Keratinocyte (primary cell): ENCODE measurements around the gene PCDHB15. TPM values are rescaled to one million over a fixed set of nuclear protein-coding genes. Genes with fewer than 3 reads are reported as not detected.
"Not testable (repeated sequence)": the region's sequence is repeated elsewhere in the genome, so short reads cannot be mapped to it uniquely, and the experiment has no call there.

Experiments
- DNase-seq: peaks from one replicate; pipeline ENCODE4 v3.0.0-alpha.2; 2011; ENCODE audit warnings: low read depth, missing footprints, low spot score
- FAIRE-seq: peaks from 2 replicates; lab custom pipeline; 2011; peaks lifted over from hg19 to GRCh38; lab: Jason Lieb, UNC
- H2AFZ ChIP-seq: 2 replicates; pipeline ENCODE4 v1.6.0; 2012; ENCODE audit warnings: low read length, control low read depth, inconsistent platforms; ENCODE audit not compliant: control insufficient read depth
- H3K27ac ChIP-seq: 2 replicates; pipeline ENCODE4 v1.5.1; 2011; ENCODE audit warnings: low read length; ENCODE audit not compliant: control insufficient read depth, insufficient read depth
- H3K27me3 ChIP-seq: 3 replicates; pipeline ENCODE4 v1.6.0; 2011; ENCODE audit warnings: low read length; ENCODE audit not compliant: control insufficient read depth, insufficient read depth; ENCODE audit errors: extremely low read depth
- H3K36me3 ChIP-seq, 2 experiments: 2 replicates in 1 of 2; 3 replicates in 1 of 2; pipeline ENCODE4 v1.5.1; 2011; ENCODE audit warnings: low read length in 2 of 2, mild to moderate bottlenecking in 1 of 2; ENCODE audit not compliant: control insufficient read depth in 2 of 2, insufficient read depth in 2 of 2; ENCODE audit errors: extremely low read depth in 1 of 2
- H3K4me1 ChIP-seq: 3 replicates; pipeline ENCODE4 v1.5.1; 2011; ENCODE audit warnings: low read length; ENCODE audit not compliant: control insufficient read depth, insufficient read depth; ENCODE audit errors: extremely low read depth
- H3K4me2 ChIP-seq: 3 replicates; pipeline ENCODE4 v1.6.0; 2011; ENCODE audit warnings: low read depth, low read length; ENCODE audit not compliant: control insufficient read depth, insufficient read depth; ENCODE audit errors: extremely low read depth
- H3K4me3 ChIP-seq, 3 experiments: fragments of 200-600 bp in 1 of 3; sonication (generic) in 1 of 3; 2 replicates in 2 of 3; 3 replicates in 1 of 3; pipeline ENCODE4 v1.5.1; 2011 to 2016; ENCODE audit warnings: low read length in 3 of 3, mild to moderate bottlenecking in 3 of 3, control low read depth in 2 of 3, inconsistent platforms in 1 of 3, low read depth in 1 of 3, mixed read lengths in 1 of 3, mixed run types in 1 of 3, moderate library complexity in 1 of 3; ENCODE audit not compliant: control insufficient read depth in 2 of 3, insufficient read depth in 2 of 3; ENCODE audit errors: extremely low read depth in 1 of 3
- H3K79me2 ChIP-seq: 2 replicates; pipeline ENCODE4 v1.6.0; 2012; ENCODE audit warnings: low read length; ENCODE audit not compliant: control insufficient read depth, insufficient read depth
- H3K9ac ChIP-seq: 3 replicates; pipeline ENCODE4 v1.6.0; 2011; ENCODE audit warnings: low read length; ENCODE audit not compliant: control insufficient read depth, insufficient read depth; ENCODE audit errors: extremely low read depth
- H3K9me1 ChIP-seq: 3 replicates; pipeline ENCODE4 v1.6.0; 2011; ENCODE audit warnings: low read length; ENCODE audit not compliant: control insufficient read depth, insufficient read depth; ENCODE audit errors: extremely low read depth
- H3K9me3 ChIP-seq: 2 replicates; pipeline ENCODE4 v1.5.1; 2012; ENCODE audit warnings: low read depth, low read length; ENCODE audit not compliant: control insufficient read depth
- H4K20me1 ChIP-seq: 3 replicates; pipeline ENCODE4 v1.6.0; 2011; ENCODE audit warnings: low read length; ENCODE audit not compliant: control insufficient read depth, insufficient read depth; ENCODE audit errors: extremely low read depth
- EZH2 ChIP-seq: IDR thresholded peaks from one replicate; pipeline ENCODE4 v1.6.1; 2012; ENCODE audit warnings: inconsistent platforms, mild to moderate bottlenecking, low read length, moderate library complexity
- dilution Hi-C: fragments of 300-500 bp; cut with MboI; formaldehyde crosslinking; loops from one replicate; pipeline ENCODE4 v1.7.0; 2020; ENCODE audit warnings: low sequenced_read_pairs; ENCODE audit not compliant: extremely low pct_ligation_motif_present
- polyA plus RNA-seq, 5 experiments: library from polyadenylated mRNA; depleted of rRNA in 3 of 5; stranded (reverse) in 3 of 5; stranded (forward) in 1 of 5; unstranded in 1 of 5; fragments of >200 nt; gene quantifications; 1 replicate in 1 of 5; 2 replicates in 3 of 5; 3 replicates in 1 of 5; pipeline versions ENCODE4 v1.2.1 to v1.2.3, GENCODE V29; 2011 to 2012; ENCODE audit warnings: missing spikeins in 2 of 5, low read depth in 1 of 5, low replicate concordance in 1 of 5
- TF ChIP-seq, protein P1 (sequence below), 3 experiments: IDR thresholded peaks in 1 of 3; conservative IDR thresholded peaks in 1 of 3; optimal IDR thresholded peaks in 1 of 3; 2 replicates in 2 of 3; 3 replicates in 1 of 3; pipeline versions ENCODE3 to v1.5.1; 2011; ENCODE audit warnings: low read length in 3 of 3, mild to moderate bottlenecking in 3 of 3, moderate library complexity in 2 of 3, control low read depth in 1 of 3, inconsistent platforms in 1 of 3; ENCODE audit not compliant: insufficient read depth in 2 of 3; ENCODE audit errors: extremely low read depth in 1 of 3

PCDHB15 gene
- polyA plus RNA-seq, 1 donor (not counting 4 experiments of a cell fraction or from before 2014, with no cell fraction given) = 0.09 TPM

DNA sequence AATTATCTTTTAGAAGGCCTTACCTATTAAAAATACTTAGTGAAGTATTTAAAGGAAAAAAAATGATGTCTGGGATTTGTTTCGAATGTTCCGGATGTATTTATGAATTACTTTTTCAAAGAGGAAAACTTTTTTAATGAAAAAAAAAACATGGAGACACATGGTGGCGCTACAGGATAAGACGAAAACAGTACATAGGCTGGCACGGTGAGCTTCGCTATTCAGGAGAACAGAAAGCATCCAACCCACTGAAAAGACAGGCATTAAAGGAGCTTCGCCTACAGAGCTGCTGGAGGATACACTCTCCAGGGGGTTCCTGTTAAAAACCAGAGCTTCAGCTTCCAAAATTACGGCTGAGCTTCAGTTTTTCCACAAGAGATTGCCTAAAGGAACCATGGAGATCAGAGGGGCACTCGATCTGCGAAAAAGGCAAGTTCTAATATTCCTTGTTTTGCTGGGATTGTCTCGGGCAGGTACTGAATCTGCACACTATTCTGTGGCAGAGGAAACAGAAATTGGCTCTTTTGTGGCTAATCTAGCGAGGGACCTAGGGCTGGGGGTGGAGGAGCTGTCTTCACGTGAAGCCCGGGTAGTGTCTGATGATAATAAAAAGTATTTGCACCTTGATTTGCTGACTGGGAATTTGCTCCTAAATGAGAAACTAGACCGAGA, 21.9 kb upstream of the PCDHB15 start, which contains the start of gene PCDHB14:
TSS of gene PCDHB14 (plus strand) at position 232 of the 672 bp plus-strand sequence. CDS start at position 395, 163 bp downstream.
- Histone ChIP-seq H4K20me1 (no peaks in the 10 kb centered on the region), H3K9me3 (no peaks in the 10 kb centered on the region), H2AFZ (no peak within 1 kb of the TSS), H3K36me3 (no peaks in the 10 kb centered on the region), H3K79me2 (no peaks in the 10 kb centered on the region), H3K9me1 (no peaks in the 10 kb centered on the region), H3K27ac (no peak within 1 kb of the TSS), H3K4me2 (no peak within 1 kb of the TSS), H3K4me1 (no peaks in the 10 kb centered on the region), H3K4me3 (peak within 1 kb of the TSS in 1 of 3 experiments; percentile 10), H3K9ac (no peak within 1 kb of the TSS), H3K27me3 (no peaks in the 10 kb centered on the region)
- dilution Hi-C loops = no loop called here
- no peak for DNase-seq
- TF ChIP-seq, protein P1, sequence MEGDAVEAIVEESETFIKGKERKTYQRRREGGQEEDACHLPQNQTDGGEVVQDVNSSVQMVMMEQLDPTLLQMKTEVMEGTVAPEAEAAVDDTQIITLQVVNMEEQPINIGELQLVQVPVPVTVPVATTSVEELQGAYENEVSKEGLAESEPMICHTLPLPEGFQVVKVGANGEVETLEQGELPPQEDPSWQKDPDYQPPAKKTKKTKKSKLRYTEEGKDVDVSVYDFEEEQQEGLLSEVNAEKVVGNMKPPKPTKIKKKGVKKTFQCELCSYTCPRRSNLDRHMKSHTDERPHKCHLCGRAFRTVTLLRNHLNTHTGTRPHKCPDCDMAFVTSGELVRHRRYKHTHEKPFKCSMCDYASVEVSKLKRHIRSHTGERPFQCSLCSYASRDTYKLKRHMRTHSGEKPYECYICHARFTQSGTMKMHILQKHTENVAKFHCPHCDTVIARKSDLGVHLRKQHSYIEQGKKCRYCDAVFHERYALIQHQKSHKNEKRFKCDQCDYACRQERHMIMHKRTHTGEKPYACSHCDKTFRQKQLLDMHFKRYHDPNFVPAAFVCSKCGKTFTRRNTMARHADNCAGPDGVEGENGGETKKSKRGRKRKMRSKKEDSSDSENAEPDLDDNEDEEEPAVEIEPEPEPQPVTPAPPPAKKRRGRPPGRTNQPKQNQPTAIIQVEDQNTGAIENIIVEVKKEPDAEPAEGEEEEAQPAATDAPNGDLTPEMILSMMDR (optimal IDR thresholded peaks at IDR 0.05 in 1 of 3, IDR thresholded peaks at IDR 0.05 in 1 of 3, conservative IDR thresholded peaks at IDR 0.05 in 1 of 3; ENCODE audit: extremely low read depth in 1 of 3, insufficient read depth in 2 of 3, low read length in 3 of 3) = peak in 2 of 3 experiments; percentile 3 to 9
- TF ChIP-seq EZH2 = no peak
- FAIRE-seq = no peak

DNA sequence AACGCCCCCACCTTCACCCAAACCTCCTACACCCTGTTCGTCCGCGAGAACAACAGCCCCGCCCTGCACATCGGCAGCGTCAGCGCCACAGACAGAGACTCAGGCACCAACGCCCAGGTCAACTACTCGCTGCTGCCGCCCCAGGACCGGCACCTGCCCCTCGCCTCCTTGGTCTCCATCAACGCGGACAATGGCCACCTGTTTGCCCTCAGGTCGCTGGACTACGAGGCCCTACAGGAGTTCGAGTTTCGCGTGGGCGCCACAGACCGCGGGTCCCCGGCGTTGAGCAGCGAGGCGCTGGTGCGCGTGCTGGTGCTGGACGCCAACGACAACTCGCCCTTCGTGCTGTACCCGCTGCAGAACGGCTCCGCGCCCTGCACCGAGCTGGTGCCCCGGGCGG, 20.4 kb upstream of the PCDHB15 start:
- H3K4me2 ChIP-seq, H4K20me1 ChIP-seq, dilution Hi-C loops, H3K9me1 ChIP-seq, H3K4me3 ChIP-seq, H3K36me3 ChIP-seq, H2AFZ ChIP-seq, H3K9me3 ChIP-seq, H3K79me2 ChIP-seq, DNase-seq, H3K27ac ChIP-seq, H3K9ac ChIP-seq, H3K27me3 ChIP-seq, H3K4me1 ChIP-seq, FAIRE-seq: not testable (repeated sequence)

DNA sequence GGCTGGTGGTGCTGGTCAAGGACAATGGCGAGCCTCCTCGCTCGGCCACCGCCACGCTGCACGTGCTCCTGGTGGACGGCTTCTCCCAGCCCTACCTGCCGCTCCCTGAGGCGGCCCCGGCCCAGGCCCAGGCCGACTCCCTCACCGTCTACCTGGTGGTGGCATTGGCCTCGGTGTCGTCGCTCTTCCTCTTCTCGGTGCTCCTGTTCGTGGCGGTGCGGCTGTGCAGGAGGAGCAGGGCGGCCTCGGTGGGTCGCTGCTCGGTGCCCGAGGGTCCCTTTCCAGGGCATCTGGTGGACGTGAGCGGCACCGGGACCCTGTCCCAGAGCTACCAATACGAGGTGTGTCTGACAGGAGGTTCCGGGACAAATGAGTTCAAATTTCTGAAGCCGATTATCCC, 19.8 kb upstream of the PCDHB15 start:
- dilution Hi-C loops, H3K9ac ChIP-seq, H3K4me3 ChIP-seq, H3K9me3 ChIP-seq, H3K4me1 ChIP-seq, H3K4me2 ChIP-seq, H4K20me1 ChIP-seq, H3K79me2 ChIP-seq, DNase-seq, H3K9me1 ChIP-seq, H3K27me3 ChIP-seq, H2AFZ ChIP-seq, H3K27ac ChIP-seq, H3K36me3 ChIP-seq, FAIRE-seq: not testable (repeated sequence)
